DOHH2 (cell line): ENCODE data around the gene CCDC112.
"Not testable (repeated sequence)": the region's sequence is repeated elsewhere in the genome, so short reads cannot be mapped to it uniquely, and the experiment has no call there.

ENCODE experiments used
- H3F3A ChIP-seq: fragments of 200-600 bp; sonication (generic), shearing (Covaris generic); 2 replicates; pipeline ENCODE4 v1.6.0; 2016; ENCODE audit warnings: antibody characterized with exemption, mild to moderate bottlenecking; ENCODE audit not compliant: control insufficient read depth, insufficient read depth
- H3K27ac ChIP-seq: fragments of 200-600 bp; sonication (generic); 2 replicates; pipeline ENCODE4 v1.5.1; 2014; ENCODE audit warnings: low read depth, mild to moderate bottlenecking, low read length, moderate library complexity
- H3K27me3 ChIP-seq: fragments of 200-600 bp; sonication (generic); 2 replicates; pipeline ENCODE4 v1.6.1; 2014; ENCODE audit warnings: mild to moderate bottlenecking, low read length, mixed read lengths; ENCODE audit not compliant: control insufficient read depth
- H3K36me3 ChIP-seq: fragments of 200-600 bp; sonication (generic); 2 replicates; pipeline ENCODE4 v1.6.1; 2014; ENCODE audit warnings: mild to moderate bottlenecking, low read length, moderate library complexity, mixed read lengths; ENCODE audit not compliant: control insufficient read depth
- H3K4me1 ChIP-seq: fragments of 200-600 bp; sonication (generic); 2 replicates; pipeline ENCODE4 v1.6.1; 2014; ENCODE audit warnings: mild to moderate bottlenecking, low read length, mixed read lengths; ENCODE audit not compliant: control insufficient read depth
- H3K4me2 ChIP-seq: fragments of 200-600 bp; sonication (generic); 2 replicates; pipeline ENCODE4 v1.6.0; 2014; ENCODE audit warnings: mild to moderate bottlenecking, low read length, moderate library complexity
- H3K4me3 ChIP-seq: fragments of 200-600 bp; sonication (generic); 2 replicates; pipeline ENCODE4 v1.5.1; 2014; ENCODE audit warnings: mild to moderate bottlenecking, low read length, mixed read lengths
- H3K79me2 ChIP-seq: fragments of 200-600 bp; sonication (generic); 2 replicates; pipeline ENCODE4 v1.6.1; 2014; ENCODE audit warnings: mild to moderate bottlenecking, low read length, mixed read lengths; ENCODE audit not compliant: control insufficient read depth
- H3K9me2 ChIP-seq: fragments of 200-600 bp; sonication (generic); replicated peaks from 2 replicates; pipeline ENCODE4 v1.6.1; 2014; ENCODE audit warnings: mild to moderate bottlenecking, low read length, mixed read lengths; ENCODE audit not compliant: control insufficient read depth
- H3K9me3 ChIP-seq: fragments of 200-600 bp; sonication (generic); 2 replicates; pipeline ENCODE4 v1.6.1; 2014; ENCODE audit warnings: antibody characterized with exemption, low read length, mixed read lengths; ENCODE audit not compliant: control insufficient read depth, insufficient read depth
- H4K20me1 ChIP-seq: fragments of 200-600 bp; sonication (generic); 2 replicates; pipeline ENCODE4 v1.6.0; 2014; ENCODE audit warnings: low read depth, mild to moderate bottlenecking, antibody characterized with exemption, low read length, moderate library complexity; ENCODE audit not compliant: control insufficient read depth, insufficient read depth
- EZH2phosphoT487 ChIP-seq: fragments of 200-600 bp; sonication (generic); IDR thresholded peaks from 2 replicates; pipeline ENCODE4 v1.6.1; 2017; ENCODE audit warnings: borderline replicate concordance, mild to moderate bottlenecking, antibody characterized with exemption, low read length, moderate library complexity, mixed read lengths
- TF ChIP-seq, protein P1 (sequence below): fragments of 200-600 bp; sonication (generic); IDR thresholded peaks from one replicate; pipeline ENCODE4 v1.5.1; 2014; ENCODE audit warnings: antibody characterized with exemption, mild to moderate bottlenecking, low read depth, low read length; ENCODE audit not compliant: poor library complexity, severe bottlenecking

The CCDC112 gene

DNA sequence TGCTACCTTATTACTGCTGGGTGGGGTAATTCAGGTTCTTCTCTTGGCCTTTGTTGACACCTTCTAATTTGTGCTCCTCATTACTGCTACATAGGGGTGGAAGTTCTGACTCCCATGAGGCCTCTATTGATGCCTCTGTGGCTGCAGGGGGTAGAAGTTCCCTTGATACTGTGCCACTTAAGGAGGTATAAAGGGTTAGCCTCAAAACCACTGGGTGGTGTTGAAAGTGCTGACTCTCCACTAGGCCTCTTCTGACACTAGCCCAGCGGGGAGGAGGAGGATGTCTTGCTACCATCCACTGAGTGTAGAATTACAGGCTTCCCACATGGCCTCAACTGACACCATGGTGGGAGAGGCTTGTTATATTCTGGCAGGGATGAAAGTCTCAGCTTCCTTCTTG is 36.7 kb upstream of the CCDC112 start:
- peaks cover 6% of the 10 kb centered on the region for H3K4me1 ChIP-seq
- H3K4me2 ChIP-seq: no peak overlapping the region
- no peak overlapping the region for H3K27ac ChIP-seq
- no peaks in the 10 kb centered on the region for H3K9me2 ChIP-seq
- no peak for TF ChIP-seq EZH2phosphoT487
- TF ChIP-seq, protein P1, sequence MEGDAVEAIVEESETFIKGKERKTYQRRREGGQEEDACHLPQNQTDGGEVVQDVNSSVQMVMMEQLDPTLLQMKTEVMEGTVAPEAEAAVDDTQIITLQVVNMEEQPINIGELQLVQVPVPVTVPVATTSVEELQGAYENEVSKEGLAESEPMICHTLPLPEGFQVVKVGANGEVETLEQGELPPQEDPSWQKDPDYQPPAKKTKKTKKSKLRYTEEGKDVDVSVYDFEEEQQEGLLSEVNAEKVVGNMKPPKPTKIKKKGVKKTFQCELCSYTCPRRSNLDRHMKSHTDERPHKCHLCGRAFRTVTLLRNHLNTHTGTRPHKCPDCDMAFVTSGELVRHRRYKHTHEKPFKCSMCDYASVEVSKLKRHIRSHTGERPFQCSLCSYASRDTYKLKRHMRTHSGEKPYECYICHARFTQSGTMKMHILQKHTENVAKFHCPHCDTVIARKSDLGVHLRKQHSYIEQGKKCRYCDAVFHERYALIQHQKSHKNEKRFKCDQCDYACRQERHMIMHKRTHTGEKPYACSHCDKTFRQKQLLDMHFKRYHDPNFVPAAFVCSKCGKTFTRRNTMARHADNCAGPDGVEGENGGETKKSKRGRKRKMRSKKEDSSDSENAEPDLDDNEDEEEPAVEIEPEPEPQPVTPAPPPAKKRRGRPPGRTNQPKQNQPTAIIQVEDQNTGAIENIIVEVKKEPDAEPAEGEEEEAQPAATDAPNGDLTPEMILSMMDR: no peak
- no peaks in the 10 kb centered on the region for H3K27me3 ChIP-seq
- H3K36me3 ChIP-seq: no peaks in the 10 kb centered on the region
- no peak overlapping the region for H3K4me3 ChIP-seq
- no peaks in the 10 kb centered on the region for H4K20me1 ChIP-seq
- no peaks in the 10 kb centered on the region for H3K79me2 ChIP-seq
- no peaks in the 10 kb centered on the region for H3K9me3 ChIP-seq
- H3F3A ChIP-seq: no peaks in the 10 kb centered on the region

DNA sequence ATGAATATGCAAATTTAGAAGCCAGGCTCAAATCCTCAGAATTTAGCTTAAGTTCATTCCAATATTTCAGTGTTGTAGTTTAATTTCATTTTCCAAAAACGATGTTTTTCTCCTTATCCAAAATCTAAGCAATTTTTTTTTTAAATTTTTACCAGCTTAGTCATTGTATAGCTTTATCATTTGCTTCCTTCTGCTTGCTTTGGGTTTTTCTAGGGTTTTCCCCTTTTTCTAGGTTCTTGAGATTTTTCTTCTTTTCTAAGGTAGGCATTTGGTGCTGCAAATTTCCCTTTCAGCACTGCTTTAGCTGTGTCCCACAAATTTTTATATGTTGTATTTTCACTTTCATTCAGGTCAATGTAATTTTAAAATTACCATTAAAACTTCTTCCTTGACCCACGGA is 34.4 kb upstream of the CCDC112 start:
- Histone ChIP-seq H3K4me2 (no peak overlapping the region), H3K27me3 (no peaks in the 10 kb centered on the region), H3K4me1 (peaks cover 6% of the 10 kb centered on the region), H3K4me3 (no peak overlapping the region), H3K9me3 (no peaks in the 10 kb centered on the region), H3K27ac (no peak overlapping the region), H3K36me3 (no peaks in the 10 kb centered on the region), H3K79me2 (no peaks in the 10 kb centered on the region), H4K20me1 (no peaks in the 10 kb centered on the region), H3K9me2 (no peaks in the 10 kb centered on the region), H3F3A (no peaks in the 10 kb centered on the region)
- TF ChIP-seq, protein P1: no peak
- TF ChIP-seq EZH2phosphoT487: no peak

DNA sequence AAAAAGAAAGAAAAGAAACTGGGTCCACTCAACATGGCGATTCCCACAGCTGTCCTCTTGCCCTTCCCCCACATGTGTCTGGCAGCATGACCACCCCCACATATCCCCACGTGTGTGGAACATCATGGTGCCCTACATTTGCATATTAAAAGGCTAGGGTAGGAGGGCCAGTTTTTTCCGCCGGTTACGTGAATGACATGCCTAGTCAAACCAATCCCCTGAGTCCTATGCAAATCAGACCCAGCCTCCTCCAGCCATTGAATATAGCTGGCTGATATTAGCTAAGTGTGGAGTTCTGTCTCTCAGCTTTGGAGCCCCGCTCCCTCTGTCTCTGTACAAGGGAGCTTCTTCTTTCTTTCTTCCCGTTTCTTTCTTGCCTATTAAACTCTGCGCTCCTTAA is 33.0 kb upstream of the CCDC112 start:
- Histone ChIP-seq H3F3A (no peaks in the 10 kb centered on the region), H4K20me1 (no peaks in the 10 kb centered on the region), H3K9me2 (no peaks in the 10 kb centered on the region), H3K79me2 (no peaks in the 10 kb centered on the region), H3K9me3 (no peaks in the 10 kb centered on the region), H3K4me1 (peaks cover 6% of the 10 kb centered on the region), H3K4me3 (no peak overlapping the region), H3K27me3 (no peaks in the 10 kb centered on the region), H3K36me3 (no peaks in the 10 kb centered on the region), H3K4me2 (no peak overlapping the region), H3K27ac (no peak overlapping the region)
- no peak for TF ChIP-seq EZH2phosphoT487
- TF ChIP-seq, protein P1: no peak

DNA sequence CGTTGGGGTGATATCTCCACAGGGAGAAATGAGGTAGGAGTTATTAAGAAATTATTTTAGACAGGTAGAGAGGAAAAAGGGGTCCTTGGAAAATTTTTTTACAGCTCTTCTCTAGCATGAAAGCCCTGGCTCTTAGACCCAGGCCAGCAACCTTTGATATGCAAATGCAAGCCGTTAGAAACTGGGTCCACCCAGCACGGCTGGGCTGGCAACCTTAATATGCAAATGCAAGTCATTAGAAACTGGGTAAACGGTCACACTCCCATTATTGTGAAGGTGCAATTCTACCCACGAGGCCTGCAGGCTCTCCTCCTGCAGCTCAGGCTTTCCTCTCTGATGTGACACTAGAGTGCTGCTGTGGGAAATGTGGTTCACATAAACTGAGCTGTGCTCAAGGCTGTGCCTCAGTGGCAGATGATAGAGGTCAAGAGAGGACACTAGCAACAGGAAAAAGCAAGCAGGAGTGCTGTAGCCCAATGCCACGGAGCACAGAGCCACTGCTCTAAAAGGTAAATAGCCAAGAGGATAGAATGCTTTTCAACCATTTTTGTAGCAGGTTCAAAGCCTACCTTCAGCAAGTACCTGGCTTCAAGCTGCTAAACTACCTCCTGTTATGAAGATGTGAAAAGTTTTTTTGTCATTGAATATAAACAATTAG is 32.3 kb upstream of the CCDC112 start:
- not testable (repeated sequence) for H3K79me2 ChIP-seq, H4K20me1 ChIP-seq, H3K9me3 ChIP-seq, H3K4me1 ChIP-seq, H3K4me3 ChIP-seq, H3K9me2 ChIP-seq, H3K36me3 ChIP-seq, H3F3A ChIP-seq, H3K27me3 ChIP-seq, H3K4me2 ChIP-seq, H3K27ac ChIP-seq
